Measurements from ENCODE around the gene USP48.
A peak's percentile ranks its signal among the peaks of the same experiment; 100 is the strongest.

The USP48 gene

DNA sequence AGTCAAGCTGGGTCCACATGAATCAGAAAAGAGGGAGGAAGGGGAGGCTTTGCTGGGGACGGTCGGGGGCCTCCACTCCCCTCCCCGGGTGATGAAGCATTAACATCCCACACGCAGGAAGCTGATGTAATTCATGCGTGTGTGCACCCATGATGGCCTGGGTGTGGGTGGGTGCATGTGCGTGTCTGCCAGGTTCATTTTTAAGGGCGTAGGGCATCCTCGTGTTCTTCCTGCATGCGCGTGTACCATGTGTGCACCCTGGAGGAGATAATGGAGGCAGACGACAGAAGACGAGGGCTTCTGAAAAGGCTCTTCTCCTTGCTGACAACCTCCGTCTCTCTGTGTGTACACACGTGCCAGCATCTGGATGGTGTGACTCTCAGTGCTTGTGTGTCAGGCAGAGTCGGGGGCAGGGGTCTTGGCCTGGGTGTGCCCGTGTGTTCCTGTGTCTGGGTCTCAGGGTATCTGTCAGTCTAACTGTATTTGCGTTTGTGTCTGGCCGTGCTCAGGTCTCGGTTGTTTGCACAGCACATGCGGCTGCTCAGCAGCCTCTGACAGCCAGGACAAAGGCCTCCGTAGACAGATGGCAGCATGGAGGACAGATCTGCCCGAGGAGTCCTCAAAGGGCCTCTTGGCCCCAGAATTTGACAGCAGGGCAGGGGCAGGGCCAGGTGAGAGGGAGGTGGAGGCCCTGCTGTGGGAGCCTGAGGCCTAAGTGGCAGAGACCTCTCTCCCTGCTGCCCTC lies 116.2 kb downstream of the USP48 start:
- DNase-seq, result no peak

DNA sequence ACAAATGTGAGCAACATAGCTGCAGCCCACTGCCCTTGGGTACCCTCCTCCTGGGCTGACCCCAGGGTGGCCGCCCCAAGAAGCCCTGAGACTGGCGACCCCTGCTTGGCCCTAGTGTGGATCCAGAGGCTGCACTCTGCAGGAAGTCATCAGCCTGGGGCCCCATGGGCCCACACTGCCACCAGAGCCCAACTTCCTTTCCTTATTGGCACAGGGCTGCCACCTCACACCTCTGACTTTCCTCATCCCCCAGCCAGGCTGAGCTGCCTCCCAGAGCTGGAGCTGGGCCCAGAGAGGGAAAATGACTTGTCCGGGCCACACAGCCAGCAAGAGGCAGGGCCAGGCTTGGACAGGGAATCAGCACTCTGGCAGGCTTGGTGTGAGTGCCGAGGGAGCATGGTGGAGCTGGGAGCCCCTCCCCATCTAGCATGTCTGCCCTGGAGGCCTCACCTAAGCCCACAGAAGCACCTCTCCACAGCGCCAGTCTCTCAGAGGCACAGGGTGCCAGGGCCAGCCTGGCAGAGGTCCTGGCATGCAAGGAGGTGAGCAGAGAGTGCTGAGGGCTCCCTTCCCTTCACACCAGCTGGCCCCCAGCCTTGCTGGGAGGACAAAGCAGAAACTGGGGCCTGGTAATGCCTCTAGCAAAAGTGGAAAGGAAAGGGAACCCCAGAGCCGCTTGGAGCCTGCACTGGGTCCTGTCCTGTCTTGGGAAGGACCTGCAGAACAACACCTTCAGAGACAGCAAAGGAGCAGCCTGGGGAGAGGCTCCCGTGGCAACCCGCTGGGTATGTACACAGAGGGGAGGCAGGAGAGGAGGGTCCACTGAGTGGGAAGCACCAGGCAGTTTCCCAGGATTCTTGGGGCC lies 117.0 kb downstream of the USP48 start:
- DNase-seq, result no peak

DNA sequence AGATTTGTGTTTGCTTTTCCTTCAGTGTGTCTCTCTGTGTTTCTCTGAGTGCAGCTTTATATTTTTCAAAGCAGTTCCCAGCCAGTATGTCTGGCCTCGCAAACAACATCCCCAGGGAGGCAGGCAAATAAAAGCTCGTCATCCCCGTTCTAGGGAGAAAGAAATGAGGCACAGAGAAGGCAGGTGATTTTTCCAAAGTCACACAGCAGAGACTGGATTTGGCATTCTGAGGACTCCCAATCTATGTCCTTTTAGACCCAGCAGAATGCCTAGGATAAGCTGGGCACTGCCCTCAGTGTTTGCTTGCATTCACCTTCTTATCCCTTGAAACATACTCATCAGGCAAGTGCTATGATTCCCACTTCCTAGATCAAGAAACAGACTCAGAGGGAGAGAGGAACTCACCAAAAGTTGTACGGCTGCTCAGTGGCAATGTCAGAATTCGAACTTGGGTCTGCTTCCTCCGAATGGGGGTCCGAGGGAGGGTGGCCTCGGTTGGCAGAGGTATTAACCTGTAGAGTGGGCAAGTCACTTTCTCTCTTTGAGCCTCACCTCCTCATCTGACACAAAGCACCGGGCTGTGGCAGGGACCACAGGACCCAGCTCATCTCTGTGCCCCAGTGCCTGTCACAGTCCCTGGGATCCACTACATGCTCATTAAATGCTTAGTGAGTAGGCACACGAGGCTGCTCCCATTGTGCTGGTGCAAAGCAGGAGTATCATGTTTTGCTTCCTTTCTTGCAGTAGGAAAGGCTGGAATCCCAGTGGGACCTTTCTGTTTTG lies 118.0 kb downstream of the USP48 start:
- no peak for DNase-seq

DNA sequence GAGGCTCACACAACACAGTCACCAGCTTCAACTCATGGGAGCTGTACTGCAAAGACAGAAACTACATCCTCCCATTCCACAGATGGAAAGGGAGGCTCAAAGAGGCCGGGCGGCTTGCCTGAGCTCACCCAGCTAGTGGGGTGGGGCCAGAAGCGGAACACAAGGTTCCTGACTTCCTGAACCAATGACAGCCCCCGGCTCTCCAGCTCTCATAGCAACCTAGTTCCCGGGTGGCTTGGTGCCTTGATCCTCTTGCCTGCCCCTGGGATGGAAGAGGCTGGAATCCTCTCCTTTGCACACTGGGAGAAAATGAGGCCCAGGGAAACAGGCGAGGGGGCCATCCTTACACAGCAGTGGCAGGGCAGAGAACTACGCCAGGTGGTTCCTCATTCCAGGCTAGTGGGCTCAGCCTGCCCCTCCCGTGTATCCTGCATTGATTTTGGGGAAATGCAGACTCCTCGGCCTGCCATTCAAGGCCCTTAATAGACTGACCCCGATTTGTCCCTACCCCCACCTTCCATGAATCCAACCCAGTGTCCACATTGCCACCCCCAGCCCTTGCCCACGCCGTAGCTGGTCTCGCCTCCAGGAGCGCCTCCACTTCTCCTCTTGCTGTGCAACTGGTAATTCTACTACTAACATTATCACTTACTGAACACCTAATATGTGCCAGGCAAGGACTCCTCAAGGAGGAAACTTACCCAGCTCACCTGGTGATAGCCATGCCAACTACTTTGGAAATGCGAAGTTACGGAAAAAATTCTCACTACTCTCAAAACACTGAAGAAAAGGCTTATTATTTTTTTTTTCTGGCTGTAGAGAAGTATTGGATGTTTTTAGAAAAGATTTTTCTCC lies 118.8 kb downstream of the USP48 start:
- no peak for DNase-seq

- no peak for DNase-seq
Measured at GRCh38 chr1:21663248-21663950, 119.5 kb downstream of the USP48 start.

DNA sequence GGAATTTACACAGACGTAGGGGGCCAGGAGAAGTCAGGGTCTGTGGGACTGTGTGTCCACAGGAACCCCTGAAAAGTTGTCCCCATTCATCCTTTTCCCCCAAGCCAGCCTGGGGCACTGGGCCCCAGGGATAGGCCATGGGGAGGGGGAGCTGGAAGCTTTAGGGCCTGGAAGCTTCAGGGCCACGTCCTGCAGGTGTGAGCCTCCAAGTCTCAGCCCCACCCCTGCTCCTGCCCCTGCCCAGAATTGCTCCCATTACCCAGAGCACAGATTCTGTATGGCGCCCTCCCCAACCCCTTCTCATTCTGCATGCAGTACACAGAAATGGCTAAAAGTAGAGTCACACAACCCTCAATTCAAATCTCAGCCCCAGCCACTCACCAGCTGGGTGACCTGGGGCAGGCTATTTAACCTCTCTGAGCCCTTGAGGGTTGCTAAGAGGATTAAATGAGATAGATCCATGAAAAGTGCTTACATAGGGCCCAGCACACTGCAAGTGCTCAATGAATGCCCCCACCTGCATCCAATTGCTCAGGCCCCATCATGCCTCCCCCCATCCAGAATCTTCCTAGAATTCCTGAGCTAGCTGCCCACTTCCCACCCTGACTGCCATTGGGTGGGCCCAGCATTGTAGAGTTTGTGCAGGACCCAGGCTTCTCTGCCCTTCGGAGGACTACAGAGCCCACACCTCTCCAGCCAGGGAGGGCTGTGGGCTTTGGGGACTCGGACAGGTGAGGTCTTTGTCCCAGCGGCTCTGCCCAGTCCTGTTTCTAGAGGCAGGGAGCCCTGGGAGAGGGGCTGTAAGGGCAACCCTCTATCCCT lies 120.3 kb downstream of the USP48 start:
- DNase-seq, result no peak

- no peak for DNase-seq
Measured at GRCh38 chr1:21661886-21662285, 121.1 kb downstream of the USP48 start.

DNA sequence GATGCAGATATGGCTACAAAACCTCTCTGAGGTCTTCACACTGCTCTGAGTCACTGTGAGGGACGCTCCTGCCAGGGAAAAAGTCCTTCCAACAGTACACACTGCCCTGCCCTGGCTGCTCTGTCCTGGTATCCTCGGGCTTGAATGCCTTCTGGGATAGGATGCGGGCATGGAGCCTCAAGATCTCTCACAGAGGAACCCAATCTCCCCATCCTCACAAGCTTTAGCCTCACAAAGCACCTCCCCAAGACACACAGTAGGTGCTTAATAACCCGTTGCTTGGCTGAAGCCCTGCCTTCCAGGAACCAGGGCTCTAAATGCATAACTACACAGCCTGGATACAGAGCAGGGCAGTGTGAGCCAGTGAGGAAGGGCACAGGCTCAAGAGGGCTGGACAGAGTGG lies 123.0 kb downstream of the USP48 start:
- DNase-seq, result no peak

- peak; percentile 73 for DNase-seq
Measured at GRCh38 chr1:21659099-21659923, 123.6 kb downstream of the USP48 start.

- DNase-seq, result no peak
Measured at GRCh38 chr1:21657456-21658190, 125.3 kb downstream of the USP48 start.

GRCh38 chr1:21655748-21656147 lies 127.2 kb downstream of the USP48 start:
- no peak for DNase-seq

DNA sequence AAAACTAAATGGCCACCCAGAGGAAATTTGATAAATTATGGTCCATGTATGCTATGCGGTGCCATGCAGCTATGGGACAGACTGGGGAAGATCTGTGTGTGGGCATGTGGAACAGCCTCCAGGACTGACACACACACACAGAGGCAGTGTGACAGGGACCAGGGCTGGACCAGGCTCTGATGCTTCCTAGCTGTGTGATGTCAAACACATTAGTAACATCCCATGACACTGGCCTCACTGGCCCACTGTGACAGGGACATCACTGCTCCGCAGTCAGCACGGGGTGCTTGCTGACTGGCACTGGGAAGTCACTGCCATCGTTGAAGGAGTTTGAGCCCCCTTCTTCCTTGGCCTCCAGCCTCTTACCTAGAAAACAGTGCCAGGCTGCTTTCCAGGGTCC lies 127.7 kb downstream of the USP48 start:
- DNase-seq, result no peak

GRCh38 chr1:21654209-21654608 lies 128.7 kb downstream of the USP48 start:
- DNase-seq, result no peak

DNA sequence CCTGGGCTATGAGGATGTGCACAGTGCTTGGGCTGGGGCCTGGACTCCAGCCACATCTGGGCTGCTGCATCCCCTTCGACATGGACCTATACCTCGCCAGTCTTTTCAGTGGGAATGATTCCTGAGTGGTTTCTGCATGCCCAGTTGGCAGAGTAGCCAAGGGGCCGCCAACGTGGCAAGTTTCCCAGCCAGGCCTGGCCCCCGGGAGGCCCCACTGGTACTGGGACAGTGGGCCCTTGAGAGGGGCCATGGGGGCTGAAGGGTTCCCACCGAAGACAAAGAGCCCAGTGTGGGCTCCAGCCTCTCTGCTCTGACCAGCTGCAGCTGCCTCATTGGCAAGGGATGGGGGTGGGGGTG lies 129.2 kb downstream of the USP48 start:
- no peak for DNase-seq

DNA sequence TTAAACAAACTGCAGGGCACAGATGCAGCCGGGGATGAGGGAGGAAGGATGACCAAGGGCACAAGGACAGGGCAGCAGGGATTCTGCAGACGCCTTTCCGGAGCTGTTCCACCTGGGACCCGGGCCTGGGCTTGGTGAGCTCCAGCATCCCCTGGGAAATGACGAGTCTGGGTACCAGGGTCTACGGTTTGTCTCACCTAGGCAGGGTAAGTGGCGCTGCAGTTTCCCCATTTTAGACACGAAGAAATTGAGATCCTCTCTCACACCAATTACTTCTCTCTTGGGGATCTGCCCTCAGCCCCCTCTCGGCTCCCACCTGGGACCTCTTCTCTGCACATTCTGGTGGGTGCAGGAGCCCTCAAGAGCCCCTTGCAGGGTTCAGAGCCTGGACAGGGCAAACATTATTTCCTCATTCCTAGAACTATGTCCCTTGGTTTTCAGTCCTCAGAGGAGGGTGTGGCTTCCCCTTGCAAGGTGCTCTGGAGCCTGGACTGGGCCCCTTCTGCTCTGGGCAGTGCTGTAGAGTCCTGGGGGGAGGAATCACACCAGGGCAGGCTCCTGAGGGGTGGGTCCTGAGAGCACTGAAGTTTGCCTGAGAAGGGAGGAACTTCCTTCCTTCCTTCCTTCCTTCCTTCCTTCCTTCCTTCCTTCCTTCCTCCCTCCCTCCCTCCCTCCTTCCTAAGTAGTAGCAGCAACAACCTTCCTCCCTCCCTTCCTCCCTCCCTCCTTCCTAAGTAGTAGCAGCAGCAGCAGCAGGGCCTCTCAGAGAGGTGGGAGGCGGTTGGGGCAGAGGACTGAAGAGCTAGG lies 129.8 kb downstream of the USP48 start:
- no peak for DNase-seq

DNA sequence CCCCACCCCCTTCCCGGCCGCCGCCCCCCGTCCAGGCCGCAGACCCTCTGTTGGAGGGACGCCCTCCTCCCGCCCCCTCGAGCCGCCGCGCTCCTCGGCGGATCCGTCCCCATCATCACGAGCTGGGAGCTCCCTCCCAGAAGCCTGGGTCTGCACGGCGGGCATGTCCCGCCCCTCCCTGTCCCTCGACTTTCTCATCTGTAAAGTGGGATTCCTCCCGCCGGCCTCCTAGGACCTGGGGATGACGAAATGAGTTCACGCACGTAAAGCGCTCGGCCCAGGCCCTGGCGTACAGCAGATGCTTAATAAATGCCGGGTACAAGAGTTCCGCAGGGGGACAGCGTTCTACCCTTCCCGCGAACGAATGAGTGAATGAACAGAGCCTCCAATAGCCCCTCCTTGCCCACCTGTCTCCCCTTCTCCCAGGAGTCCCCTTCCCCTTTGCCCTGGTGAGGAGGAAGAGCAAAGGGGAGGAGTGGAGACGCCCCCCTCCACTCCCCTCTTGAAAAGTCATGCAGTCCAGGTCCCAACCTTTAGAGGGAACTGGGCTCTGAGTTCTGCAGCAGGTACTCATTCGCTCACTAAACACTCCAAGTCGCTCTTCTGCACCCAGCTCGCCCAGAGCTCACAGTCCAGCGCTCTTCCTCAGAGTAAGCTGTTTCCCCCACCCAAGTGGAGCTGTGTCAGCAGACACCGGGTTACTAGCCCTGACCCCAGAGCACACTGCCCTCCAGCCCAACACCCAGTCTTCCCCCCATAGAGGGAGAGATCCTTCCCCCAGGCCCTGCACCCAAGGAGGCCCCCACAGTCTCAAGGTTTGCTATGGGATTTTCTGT lies 130.6 kb downstream of the USP48 start:
- DNase-seq, result no peak
